HCT116 (cell line): Measurements from ENCODE around the gene C19orf25. TPM values are rescaled to one million over a fixed set of nuclear protein-coding genes. Genes with fewer than 3 reads are reported as not detected.

ENCODE experiments used
- ATAC-seq: fragments of 200-7000 bp; cut with Tn5 transposase; 2 replicates; pipeline ENCODE4 v1.9.1; 2020; ENCODE audit warnings: mild to moderate bottlenecking, moderate library complexity
- BruUV-seq: library from RNA; stranded (reverse); fragments of 400-500 nt; replicated peaks from 2 replicates; lab custom pipeline; 2021; lab: Mats Ljungman, UMichigan
- CTCF ChIA-PET: fragments of 300-600 bp; sonication (Branson Sonifier 250); formaldehyde crosslinking; loops from one replicate; lab custom pipeline; 2021; ENCODE audit warnings: antibody characterized with exemption; lab: Charles Lee
- POLR2A ChIA-PET: fragments of 300-600, 350-600 bp; sonication (Branson Sonifier 250); formaldehyde crosslinking; loops from one replicate; lab custom pipeline; 2021; ENCODE audit warnings: antibody characterized with exemption; lab: Charles Lee
- RAD21 ChIA-PET, 2 experiments: fragments of 300-600 bp; sonication (Branson Sonifier 250); formaldehyde crosslinking; loops; one replicate each; lab custom pipeline; 2023; ENCODE audit warnings: low total read pairs in 2 of 2; ENCODE audit not compliant: uncharacterized antibody in 2 of 2, unreplicated experiment in 2 of 2, low non-redundant PET in 1 of 2; lab: Charles Lee
- DNase-seq: peaks from one replicate; pipeline ENCODE4 v3.0.0-alpha.2; 2010; ENCODE audit warnings: low read depth, low spot score
- H2AFZ ChIP-seq: fragments of 200-600 bp; shearing (Covaris generic), sonication (generic); 2 replicates; pipeline ENCODE4 v1.6.1; 2017; ENCODE audit warnings: low read depth, mixed run types, mixed read lengths, antibody characterized with exemption, low read length; ENCODE audit not compliant: poor library complexity, severe bottlenecking
- H3K27ac ChIP-seq: 2 replicates; pipeline ENCODE4 v1.5.1; 2012; ENCODE audit warnings: low read depth, low read length
- H3K27me3 ChIP-seq: fragments of 200-600 bp; sonication (generic); 2 replicates; pipeline ENCODE4 v1.6.1; 2016; ENCODE audit warnings: mixed run types, low read length, mixed read lengths; ENCODE audit not compliant: insufficient read depth
- H3K36me3 ChIP-seq, 2 experiments: fragments of 200-500 bp in 1 of 2; fragments of 200-600 bp in 1 of 2; sonication (Bioruptor generic) in 1 of 2; sonication (generic) in 1 of 2; 2 replicates each; pipeline versions ENCODE4 v1.5.1 to v1.6.1; 2014 to 2016; ENCODE audit warnings: low read length in 2 of 2, inconsistent platforms in 1 of 2, mixed read lengths in 1 of 2, mixed run types in 1 of 2; ENCODE audit not compliant: insufficient read depth in 2 of 2, control insufficient read depth in 1 of 2
- H3K4me1 ChIP-seq, 2 experiments: fragments of 200-600 bp in 1 of 2; sonication (generic) in 1 of 2; 2 replicates each; pipeline versions ENCODE4 v1.5.1 to v1.6.1; 2012 to 2017; ENCODE audit warnings: low read length in 2 of 2, inconsistent platforms in 1 of 2, mild to moderate bottlenecking in 1 of 2, mixed read lengths in 1 of 2, mixed run types in 1 of 2, moderate library complexity in 1 of 2; ENCODE audit not compliant: insufficient read depth in 2 of 2, control insufficient read depth in 1 of 2
- H3K4me2 ChIP-seq: fragments of 200-600 bp; sonication (generic); 2 replicates; pipeline ENCODE4 v1.6.1; 2017; ENCODE audit warnings: mixed run types, low read length, mixed read lengths
- H3K4me3 ChIP-seq, 2 experiments: fragments of 200-600 bp in 1 of 2; sonication (generic) in 1 of 2; replicated peaks in 1 of 2; 2 replicates each; pipeline ENCODE4 v1.5.1; 2011 to 2016; ENCODE audit warnings: low read length in 2 of 2, control low read depth in 1 of 2, low read depth in 1 of 2, mild to moderate bottlenecking in 1 of 2, mixed read lengths in 1 of 2, mixed run types in 1 of 2
- H3K79me2 ChIP-seq: fragments of 200-600 bp; sonication (generic); 2 replicates; pipeline ENCODE4 v1.6.1; 2017; ENCODE audit warnings: mild to moderate bottlenecking, mixed run types, low read length, moderate library complexity, mixed read lengths; ENCODE audit not compliant: insufficient read depth
- H3K9ac ChIP-seq: fragments of 200-600 bp; sonication (generic); 2 replicates; pipeline ENCODE4 v1.6.1; 2016; ENCODE audit warnings: low read length, mixed read lengths
- H3K9me2 ChIP-seq: fragments of 200-600 bp; sonication (generic), shearing (Covaris generic); 2 replicates; pipeline ENCODE4 v1.6.1; 2017; ENCODE audit warnings: mixed run types, mild to moderate bottlenecking, moderate library complexity; ENCODE audit not compliant: insufficient read depth
- H3K9me3 ChIP-seq, 2 experiments: fragments of 200-500 bp in 1 of 2; fragments of 200-600 bp in 1 of 2; sonication (Bioruptor generic) in 1 of 2; sonication (generic) in 1 of 2; 2 replicates each; pipeline ENCODE4 v1.6.1; 2014 to 2017; ENCODE audit warnings: low read length in 2 of 2, mixed read lengths in 2 of 2, inconsistent platforms in 1 of 2, low read depth in 1 of 2, mild to moderate bottlenecking in 1 of 2, mixed run types in 1 of 2, moderate library complexity in 1 of 2; ENCODE audit not compliant: control insufficient read depth in 1 of 2, insufficient read depth in 1 of 2
- H4K20me1 ChIP-seq: fragments of 200-600 bp; sonication (generic), shearing (Covaris generic); 2 replicates; pipeline ENCODE4 v1.6.1; 2017; ENCODE audit warnings: mixed run types, mild to moderate bottlenecking, moderate library complexity; ENCODE audit not compliant: insufficient read depth
- CEBPB ChIP-seq: IDR thresholded peaks from 2 replicates; pipeline ENCODE4 v1.6.1; 2012; ENCODE audit warnings: low read depth
- POLR2AphosphoS5 ChIP-seq: IDR thresholded peaks from 2 replicates; pipeline ENCODE4 v1.6.1; 2011; ENCODE audit warnings: mild to moderate bottlenecking, low read depth, low read length, moderate library complexity
- SRF ChIP-seq: IDR thresholded peaks from 2 replicates; pipeline ENCODE4 v1.6.1; 2012; ENCODE audit warnings: low read depth
- intact Hi-C: fragments of 100-400 bp; cut with micrococcal nuclease; formaldehyde crosslinking; loops from 2 replicates; pipeline ENCODE4 v1.10.0; 2022
- total RNA-seq: library from RNA; stranded (reverse); gene quantifications from one replicate; pipeline ENCODE4 v1.2.1, GENCODE V29; 2021; ENCODE audit not compliant: unreplicated experiment
- TF ChIP-seq, protein P1 (sequence below): IDR thresholded peaks from 2 replicates; pipeline ENCODE4 v1.6.1; 2012; ENCODE audit warnings: low read depth
- TF ChIP-seq, protein P2 (sequence below): IDR thresholded peaks from 2 replicates; pipeline ENCODE4 v1.6.1; 2012
- TF ChIP-seq, protein P3 (sequence below): IDR thresholded peaks from 2 replicates; pipeline ENCODE4 v1.6.1; 2012

Gene C19orf25
- total RNA-seq, 1 experiment from 2014 or later, result 48.8 TPM

DNA sequence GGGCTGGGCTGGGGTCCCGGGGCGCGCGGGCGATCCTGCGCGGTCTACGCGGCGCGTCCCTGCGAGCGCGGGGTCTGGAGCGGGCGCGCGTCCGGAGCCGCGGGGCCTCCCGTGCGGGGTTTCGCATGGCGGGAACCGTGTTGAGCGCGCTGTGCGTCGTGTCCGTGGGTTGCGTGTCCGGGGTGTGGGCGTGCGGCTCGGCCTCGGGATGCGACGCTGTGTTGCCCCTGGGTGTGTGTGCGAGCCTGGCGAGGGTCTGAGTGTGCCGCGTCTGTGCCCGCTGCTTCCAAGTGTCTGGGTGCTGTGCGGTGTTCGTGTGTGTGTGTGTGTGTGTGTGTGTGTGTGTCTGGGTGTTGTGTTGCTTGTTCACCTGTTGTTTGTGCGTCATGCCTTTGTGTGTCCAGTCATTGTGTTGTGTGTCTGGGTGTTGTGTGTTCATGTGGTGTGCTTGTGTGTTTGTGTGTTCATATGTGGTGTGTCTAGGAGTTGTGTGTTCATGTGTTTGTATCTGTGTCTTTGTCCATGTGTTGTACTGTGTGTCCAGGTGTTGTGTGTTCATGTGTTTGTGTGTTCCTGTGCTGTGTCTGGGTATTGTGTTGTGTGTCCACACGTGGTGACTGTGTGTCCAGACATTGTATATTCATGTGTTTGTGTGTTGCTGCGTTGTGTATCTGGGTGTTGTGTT is 45.4 kb upstream of the C19orf25 start:
- no TSS peak for BruUV-seq
- intact Hi-C loops, result no loop called here
- ChIA-PET CTCF (no interaction called here), POLR2A (no interaction called here), RAD21 (no interaction called here)
- no peaks in the 10 kb centered on the region for H3K4me1 ChIP-seq
- TF ChIP-seq, protein P1, sequence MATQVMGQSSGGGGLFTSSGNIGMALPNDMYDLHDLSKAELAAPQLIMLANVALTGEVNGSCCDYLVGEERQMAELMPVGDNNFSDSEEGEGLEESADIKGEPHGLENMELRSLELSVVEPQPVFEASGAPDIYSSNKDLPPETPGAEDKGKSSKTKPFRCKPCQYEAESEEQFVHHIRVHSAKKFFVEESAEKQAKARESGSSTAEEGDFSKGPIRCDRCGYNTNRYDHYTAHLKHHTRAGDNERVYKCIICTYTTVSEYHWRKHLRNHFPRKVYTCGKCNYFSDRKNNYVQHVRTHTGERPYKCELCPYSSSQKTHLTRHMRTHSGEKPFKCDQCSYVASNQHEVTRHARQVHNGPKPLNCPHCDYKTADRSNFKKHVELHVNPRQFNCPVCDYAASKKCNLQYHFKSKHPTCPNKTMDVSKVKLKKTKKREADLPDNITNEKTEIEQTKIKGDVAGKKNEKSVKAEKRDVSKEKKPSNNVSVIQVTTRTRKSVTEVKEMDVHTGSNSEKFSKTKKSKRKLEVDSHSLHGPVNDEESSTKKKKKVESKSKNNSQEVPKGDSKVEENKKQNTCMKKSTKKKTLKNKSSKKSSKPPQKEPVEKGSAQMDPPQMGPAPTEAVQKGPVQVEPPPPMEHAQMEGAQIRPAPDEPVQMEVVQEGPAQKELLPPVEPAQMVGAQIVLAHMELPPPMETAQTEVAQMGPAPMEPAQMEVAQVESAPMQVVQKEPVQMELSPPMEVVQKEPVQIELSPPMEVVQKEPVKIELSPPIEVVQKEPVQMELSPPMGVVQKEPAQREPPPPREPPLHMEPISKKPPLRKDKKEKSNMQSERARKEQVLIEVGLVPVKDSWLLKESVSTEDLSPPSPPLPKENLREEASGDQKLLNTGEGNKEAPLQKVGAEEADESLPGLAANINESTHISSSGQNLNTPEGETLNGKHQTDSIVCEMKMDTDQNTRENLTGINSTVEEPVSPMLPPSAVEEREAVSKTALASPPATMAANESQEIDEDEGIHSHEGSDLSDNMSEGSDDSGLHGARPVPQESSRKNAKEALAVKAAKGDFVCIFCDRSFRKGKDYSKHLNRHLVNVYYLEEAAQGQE, result no peak
- TF ChIP-seq, protein P2, sequence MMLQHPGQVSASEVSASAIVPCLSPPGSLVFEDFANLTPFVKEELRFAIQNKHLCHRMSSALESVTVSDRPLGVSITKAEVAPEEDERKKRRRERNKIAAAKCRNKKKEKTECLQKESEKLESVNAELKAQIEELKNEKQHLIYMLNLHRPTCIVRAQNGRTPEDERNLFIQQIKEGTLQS, result no peak
- TF ChIP-seq SRF (no peak), CEBPB (no peak), POLR2AphosphoS5 (no peak)
- TF ChIP-seq, protein P3, sequence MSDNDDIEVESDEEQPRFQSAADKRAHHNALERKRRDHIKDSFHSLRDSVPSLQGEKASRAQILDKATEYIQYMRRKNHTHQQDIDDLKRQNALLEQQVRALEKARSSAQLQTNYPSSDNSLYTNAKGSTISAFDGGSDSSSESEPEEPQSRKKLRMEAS, result no peak
- no peaks in the 10 kb centered on the region for H3K9me2 ChIP-seq
- no peak overlapping the region for H3K4me2 ChIP-seq
- H3K27me3 ChIP-seq, result no peaks in the 10 kb centered on the region
- ATAC-seq (no peak), DNase-seq (no peak)
- no peaks in the 10 kb centered on the region for H4K20me1 ChIP-seq
- H2AFZ ChIP-seq, result no peak overlapping the region
- no peaks in the 10 kb centered on the region for H3K9me3 ChIP-seq
- no peaks in the 10 kb centered on the region for H3K79me2 ChIP-seq
- H3K4me3 ChIP-seq, result no peak overlapping the region
- H3K27ac ChIP-seq, result no peak overlapping the region
- H3K36me3 ChIP-seq, result no peaks in the 10 kb centered on the region
- no peak overlapping the region for H3K9ac ChIP-seq
